Right lobe of liver (tissue), 4 donors: ENCODE measurements around the gene HRH2.

Source experiments
- CTCF ChIP-seq, 4 donors: fragments of 200-600 bp in 3 of 4; fragments of 450-650 bp in 1 of 4; IDR thresholded peaks; one replicate each; pipeline versions ENCODE4 v1.5.1 to v1.8.0; 2016 to 2022; ENCODE audit warnings: antibody characterized with exemption in 4 of 4, mild to moderate bottlenecking in 2 of 4
- POLR2A ChIP-seq: fragments of 450-650 bp; IDR thresholded peaks from one replicate; pipeline ENCODE4 v1.6.1; 2017; ENCODE audit warnings: antibody characterized with exemption, mild to moderate bottlenecking
- donor health status: DM: no; HTN: no; CAD: no.
- donor health status: DM: no; HTN: no; CAD: no.
- donor health status: DM: no; HTN: yes; CAD: no.

- TF ChIP-seq CTCF (IDR thresholded peaks at IDR 0.05) = no peak
- TF ChIP-seq POLR2A = no peak
Observed at GRCh38 chr5:175710326-175710725, 52.5 kb downstream of the HRH2 start.
